HG02981 (cell line): ENCODE data around the gene FZD4.
A peak's percentile ranks its signal among the peaks of the same experiment; 100 is the strongest.
"Not testable (repeated sequence)": the region's sequence is repeated elsewhere in the genome, so short reads cannot be mapped to it uniquely, and the experiment has no call there.

Experiments used
- ATAC-seq: cut with Tn5 transposase; IDR thresholded peaks from one replicate; pipeline ENCODE4 v1.9.1; 2021; ENCODE audit warnings: mild to moderate bottlenecking, moderate library complexity; ENCODE audit not compliant: unreplicated experiment

FZD4 gene

DNA sequence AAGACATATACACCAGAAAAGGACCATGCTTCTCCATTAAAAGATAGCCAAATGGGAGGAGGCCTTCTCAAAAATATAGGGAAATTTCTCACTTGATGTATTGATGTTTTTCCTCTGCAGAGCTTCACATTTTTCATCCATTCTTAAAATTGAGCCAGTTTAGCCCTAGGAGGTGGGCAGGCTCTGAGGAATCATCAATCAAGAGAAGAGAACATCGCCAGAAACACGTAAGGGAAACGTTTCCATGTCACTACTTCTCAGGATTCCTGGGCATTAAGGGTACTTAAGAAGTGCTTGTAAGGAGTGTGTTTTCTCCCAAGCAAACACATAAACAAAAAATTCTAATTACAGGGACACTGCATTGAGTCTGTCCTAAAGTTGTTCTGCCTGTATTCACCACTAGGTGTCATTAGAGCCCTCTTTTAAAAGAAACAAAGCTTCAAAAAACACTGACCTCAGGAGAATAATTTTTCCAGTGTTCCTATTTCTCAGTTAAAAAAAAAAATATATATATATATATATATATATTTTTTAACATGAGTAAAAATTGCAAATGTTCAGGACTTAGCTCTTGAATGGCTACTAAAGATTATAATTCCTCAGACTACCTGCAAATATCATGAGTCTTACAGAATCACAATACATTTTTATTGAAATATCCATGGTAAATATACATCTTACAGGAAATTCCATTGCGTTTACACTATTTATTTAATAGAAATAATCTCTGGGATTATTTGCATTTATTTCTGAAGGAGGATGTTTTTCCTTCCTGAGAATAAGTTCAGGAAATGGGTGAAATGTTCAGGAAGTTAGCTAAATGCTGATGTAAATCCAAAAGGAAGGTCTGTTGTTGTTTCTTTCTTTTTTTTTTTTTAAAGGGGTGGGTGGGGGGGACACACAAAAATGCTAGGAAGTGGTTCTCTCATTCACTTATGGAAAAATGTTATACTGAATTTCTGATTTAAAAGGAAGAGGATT lies 16.0 kb downstream of the FZD4 start:
- ATAC-seq, result peak; percentile 72

GRCh38 chr11:86938203-86938899 lies 16.8 kb downstream of the FZD4 start:
- ATAC-seq, result no peak

DNA sequence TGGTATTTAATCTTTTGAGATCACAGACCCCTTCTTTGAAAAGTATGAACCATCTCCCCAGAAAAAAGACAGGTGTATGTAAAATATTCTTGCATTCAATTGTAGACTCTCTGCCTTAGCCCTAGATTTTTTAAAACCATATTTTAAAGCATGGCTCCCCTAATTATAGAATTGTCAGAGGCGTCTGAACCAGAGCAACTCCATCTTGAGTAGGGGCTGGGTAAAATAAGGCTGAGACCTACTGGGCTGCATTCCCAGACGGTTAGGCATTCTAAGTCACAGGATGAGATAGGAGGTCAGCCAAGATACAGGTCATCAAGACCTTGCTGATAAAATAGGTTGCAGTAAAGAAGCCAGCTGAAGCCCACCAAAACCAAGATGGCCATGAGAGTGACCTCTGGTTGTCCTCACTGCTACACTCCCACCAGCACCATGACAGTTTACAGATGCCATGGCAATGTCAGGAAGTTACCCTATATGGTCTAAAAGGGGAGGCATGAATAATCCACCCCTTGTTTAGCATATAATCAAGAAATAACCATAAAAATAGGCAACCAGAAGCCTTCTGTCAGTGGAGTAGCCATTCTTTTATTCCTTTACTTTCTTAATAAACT lies 17.9 kb downstream of the FZD4 start:
- ATAC-seq, result not testable (repeated sequence)

DNA sequence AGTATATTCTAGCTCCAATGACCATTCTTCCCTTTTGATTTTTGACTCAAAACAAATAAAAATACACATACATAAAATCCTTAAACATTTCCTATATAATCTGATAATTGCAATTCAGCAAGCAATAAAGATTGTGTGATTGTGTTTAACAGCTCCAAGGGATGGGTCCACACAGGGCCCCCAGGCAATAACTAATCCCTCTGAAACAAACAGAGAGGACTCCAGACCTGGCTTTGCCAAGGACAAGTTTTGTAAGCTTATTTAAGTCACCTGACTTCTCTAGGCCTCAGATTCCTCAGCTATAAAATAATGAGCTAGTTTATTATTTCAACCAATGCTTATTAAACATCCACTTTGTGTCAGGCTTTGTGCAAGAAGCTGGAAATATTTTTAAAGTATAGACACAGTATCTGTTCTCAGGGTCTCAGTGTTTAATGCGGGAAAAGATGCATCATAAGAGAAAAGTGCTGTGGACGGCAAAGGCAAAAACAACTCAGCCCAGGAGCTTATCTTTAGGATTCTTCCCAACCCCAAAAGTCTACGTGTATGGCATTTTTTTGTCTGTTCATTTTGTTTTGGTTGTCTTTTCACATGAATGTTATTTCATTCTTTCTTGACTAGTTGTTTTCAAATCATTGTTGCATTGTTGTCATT lies 20.1 kb downstream of the FZD4 start:
- no peak for ATAC-seq

GRCh38 chr11:86934582-86934900 lies 20.7 kb downstream of the FZD4 start:
- no peak for ATAC-seq

DNA sequence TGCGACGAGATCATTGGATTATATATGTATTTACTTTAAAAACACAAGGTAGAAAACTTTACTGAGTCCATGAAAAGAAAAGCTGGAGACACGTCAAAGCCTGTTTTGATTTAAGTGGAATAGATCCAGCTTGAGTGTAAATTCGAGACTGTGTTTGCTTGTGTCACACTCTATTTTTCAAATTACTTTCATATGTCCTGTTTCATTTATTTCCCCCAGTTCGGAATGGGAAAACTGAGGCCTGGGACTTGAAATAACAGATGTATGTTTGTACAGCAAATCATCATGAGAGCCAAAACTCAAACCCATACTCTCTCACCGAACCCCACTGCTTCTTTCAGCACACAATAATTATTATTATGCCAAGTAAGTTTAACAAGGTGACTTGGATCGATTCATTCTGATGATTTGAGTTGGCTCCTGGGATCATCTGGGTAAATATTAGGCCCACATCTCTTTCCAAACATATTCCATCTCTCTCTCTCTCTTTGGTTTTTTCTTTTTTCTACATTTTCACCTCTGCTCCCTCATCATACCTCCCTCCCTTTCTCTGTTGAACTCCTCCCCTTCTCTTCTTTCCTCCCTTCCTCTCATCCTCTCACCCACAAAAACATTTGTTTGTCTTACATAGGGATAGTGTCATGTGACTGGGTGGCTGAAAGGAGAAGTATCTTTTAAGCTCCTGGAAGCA lies 21.2 kb downstream of the FZD4 start:
- ATAC-seq, result no peak

- ATAC-seq, result no peak
Observed at GRCh38 chr11:86932924-86933875, 22.0 kb downstream of the FZD4 start.

- ATAC-seq, result no peak
Observed at GRCh38 chr11:86932259-86932585, 23.0 kb downstream of the FZD4 start.

DNA sequence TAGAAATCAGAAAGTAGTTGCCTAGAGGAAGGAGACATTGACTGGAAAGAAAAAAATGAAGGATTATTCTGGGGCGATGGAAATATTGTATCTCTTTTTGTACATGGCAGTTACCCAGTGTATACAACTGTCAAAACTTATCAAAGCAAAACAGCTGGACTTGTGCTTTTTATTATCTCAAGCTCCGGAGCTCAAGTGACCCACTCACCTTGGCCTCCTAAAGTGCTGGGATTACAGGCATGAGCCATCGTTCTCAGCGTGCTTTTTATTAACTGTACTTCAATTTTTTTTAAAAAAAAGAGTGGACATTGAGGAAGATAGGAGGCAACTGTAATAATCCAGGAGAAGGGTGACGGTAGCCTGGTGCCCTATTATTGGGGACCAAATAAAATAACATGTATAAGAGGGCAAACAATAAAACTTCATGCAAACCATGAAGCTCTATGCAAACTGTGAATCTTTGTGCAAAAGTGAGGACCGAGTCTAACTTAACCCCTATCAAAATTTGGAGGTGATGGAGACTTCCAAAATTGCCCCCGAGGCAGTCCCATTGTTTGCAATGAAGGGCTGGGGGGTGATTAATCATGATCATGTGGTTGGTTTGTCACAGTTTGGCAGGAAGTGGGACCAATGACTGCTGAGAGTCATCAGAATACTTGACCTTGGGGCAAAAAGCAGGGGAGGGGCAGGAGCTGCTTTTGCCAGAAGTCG lies 23.5 kb downstream of the FZD4 start:
- ATAC-seq, result no peak

DNA sequence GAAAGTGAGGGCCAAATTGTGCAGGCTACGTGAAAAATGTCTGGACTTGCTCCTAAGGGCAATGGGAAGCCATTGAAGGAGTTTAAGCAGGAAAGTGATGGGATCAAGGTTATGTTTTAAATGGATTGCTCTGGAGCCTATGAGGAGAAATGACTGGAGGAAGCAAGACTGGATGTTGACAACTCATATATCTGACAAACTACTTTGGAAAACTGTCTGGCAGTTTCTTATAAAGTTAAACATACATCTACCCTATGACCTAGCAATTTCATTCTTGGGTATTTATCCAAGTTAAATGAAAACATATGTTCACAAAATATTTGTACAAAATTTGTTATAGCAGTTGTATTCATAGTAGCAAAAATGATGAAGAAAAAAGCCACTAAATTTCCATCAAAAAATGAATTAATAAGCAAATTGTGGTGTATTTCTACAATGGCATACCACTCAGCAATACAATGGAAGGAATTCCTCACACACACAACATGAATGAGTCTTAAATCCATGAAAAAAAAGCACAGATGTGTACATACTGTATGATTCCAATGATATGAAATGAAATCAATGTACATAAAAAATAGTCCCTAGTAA lies 24.1 kb downstream of the FZD4 start:
- ATAC-seq, result no peak

- no peak for ATAC-seq
Observed at GRCh38 chr11:86926975-86927374, 28.2 kb downstream of the FZD4 start.

- no peak for ATAC-seq
Observed at GRCh38 chr11:86923999-86924766, 31.0 kb downstream of the FZD4 start.

- no peak for ATAC-seq
Observed at GRCh38 chr11:86922225-86922624, 33.0 kb downstream of the FZD4 start.

GRCh38 chr11:86919557-86920210 lies 35.5 kb downstream of the FZD4 start:
- no peak for ATAC-seq

GRCh38 chr11:86918973-86919372 lies 36.2 kb downstream of the FZD4 start:
- ATAC-seq, result no peak

DNA sequence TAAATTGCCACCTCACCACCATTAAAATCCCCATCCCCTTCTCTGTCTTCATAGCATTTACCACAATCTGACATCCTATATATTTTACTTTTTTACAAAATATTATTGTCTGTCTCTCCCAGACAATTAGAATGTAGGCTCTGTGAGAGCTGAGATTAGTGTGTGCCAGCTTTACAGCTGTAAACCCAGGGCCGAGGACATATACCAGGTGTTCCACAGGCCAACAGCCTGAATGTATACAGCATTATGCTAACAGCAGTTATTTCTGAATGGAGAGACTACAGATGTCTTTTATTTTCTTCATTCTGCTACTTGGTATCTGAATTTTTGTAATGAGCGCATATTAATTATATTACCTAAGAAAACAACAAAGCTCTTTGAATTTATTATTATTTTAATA lies 36.7 kb downstream of the FZD4 start:
- ATAC-seq, result no peak

- ATAC-seq, result no peak
Observed at GRCh38 chr11:86917589-86917988, 37.6 kb downstream of the FZD4 start.
